Activated CD8-positive, alpha-beta T cell treated with anti-CD3 and anti-CD28 coated beads, Interleukin-2, amount 10 ng/mL, durations not matched to agents 7 days and 5 days (primary cell): Measurements from ENCODE around the gene ATP9B. TPM values are rescaled to one million over a fixed set of nuclear protein-coding genes. Genes with fewer than 3 reads are reported as not detected.
"Not testable (repeated sequence)": the region's sequence is repeated elsewhere in the genome, so short reads cannot be mapped to it uniquely, and the experiment has no call there.

Experiments
- ATAC-seq: fragments of 150-1000 bp; cut with Tn5 transposase; one replicate; pipeline ENCODE4 v1.10.0; 2021; ENCODE audit warnings: moderate library complexity
- CTCF ChIA-PET: fragments of 350-600 bp; sonication (Branson Sonifier 250); formaldehyde crosslinking; loops from one replicate; lab custom pipeline; 2021; ENCODE audit warnings: antibody characterized with exemption; lab: Charles Lee
- POLR2A ChIA-PET: fragments of 350-600 bp; sonication (Branson Sonifier 250); formaldehyde crosslinking; loops from one replicate; lab custom pipeline; 2021; ENCODE audit warnings: antibody characterized with exemption; lab: Charles Lee
- DNase-seq: peaks from one replicate; pipeline ENCODE4 v3.0.0-alpha.2; 2020
- H3K27ac Mint-ChIP-seq: one replicate; pipeline ENCODE4 v1.8.0; 2021; ENCODE audit warnings: mild to moderate bottlenecking, mixed read lengths
- H3K27me3 Mint-ChIP-seq: one replicate; pipeline ENCODE4 v1.8.0; 2021; ENCODE audit warnings: low read depth, mixed read lengths
- H3K36me3 Mint-ChIP-seq: one replicate; pipeline ENCODE4 v1.8.0; 2021; ENCODE audit warnings: low read depth, mixed read lengths
- H3K4me1 Mint-ChIP-seq: one replicate; pipeline ENCODE4 v1.8.0; 2021; ENCODE audit warnings: low read depth, mixed read lengths
- H3K4me3 Mint-ChIP-seq: one replicate; pipeline ENCODE4 v1.8.0; 2021; ENCODE audit warnings: mild to moderate bottlenecking, mixed read lengths
- H3K9me3 Mint-ChIP-seq: one replicate; pipeline ENCODE4 v1.8.0; 2022; ENCODE audit warnings: mixed read lengths; ENCODE audit not compliant: insufficient read depth
- total RNA-seq, 2 experiments: library from RNA; stranded (reverse); gene quantifications; one replicate each; pipeline ENCODE4 v1.2.3, GENCODE V29; 2021

Gene ATP9B
- total RNA-seq, 2 experiments from 2014 or later: 24.8 to 27.3 TPM

DNA sequence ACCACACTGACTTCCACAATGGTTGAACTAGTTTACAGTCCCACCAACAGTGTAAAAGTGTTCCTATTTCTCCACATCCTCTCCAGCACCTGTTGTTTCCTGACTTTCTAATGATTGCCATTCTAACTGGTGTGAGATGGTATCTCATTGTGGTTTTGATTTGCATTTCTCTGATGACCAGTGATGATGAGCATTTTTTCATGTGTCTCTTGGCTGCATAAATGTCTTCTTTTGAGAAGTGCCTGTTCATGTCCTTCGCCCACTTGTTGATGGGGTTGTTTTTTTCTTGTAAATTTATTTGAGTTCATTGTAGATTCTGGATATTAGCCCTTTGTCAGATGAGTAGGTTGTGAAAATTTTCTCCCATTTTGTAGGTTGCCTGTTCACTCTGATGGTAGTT is 216.0 kb downstream of the ATP9B start:
- H3K4me3 Mint-ChIP-seq, ATAC-seq, H3K27ac Mint-ChIP-seq, DNase-seq, POLR2A ChIA-PET, H3K27me3 Mint-ChIP-seq, H3K4me1 Mint-ChIP-seq, CTCF ChIA-PET, H3K9me3 Mint-ChIP-seq, H3K36me3 Mint-ChIP-seq: not testable (repeated sequence)

DNA sequence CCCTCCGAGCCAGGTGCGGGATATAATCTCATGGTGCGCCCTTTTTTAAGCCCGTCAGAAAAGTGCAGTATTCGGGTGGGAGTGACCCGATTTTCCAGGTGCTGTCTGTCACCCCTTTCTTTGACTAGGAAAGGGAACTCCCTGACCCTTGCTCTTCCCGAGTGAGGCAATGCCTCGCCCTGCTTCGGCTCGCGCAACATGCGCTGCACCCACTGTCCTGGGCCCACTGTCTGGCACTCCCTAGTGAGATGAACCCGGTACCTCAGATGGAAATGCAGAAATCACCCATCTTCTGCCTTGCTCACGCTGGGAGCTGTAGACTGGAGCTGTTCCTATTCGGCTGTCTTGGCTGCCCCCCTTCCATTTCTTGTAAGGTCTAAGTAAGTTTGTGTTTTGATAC is 221.2 kb downstream of the ATP9B start:
- POLR2A ChIA-PET, H3K27ac Mint-ChIP-seq, H3K4me1 Mint-ChIP-seq, H3K9me3 Mint-ChIP-seq, H3K27me3 Mint-ChIP-seq, DNase-seq, CTCF ChIA-PET, H3K4me3 Mint-ChIP-seq, ATAC-seq, H3K36me3 Mint-ChIP-seq: not testable (repeated sequence)

DNA sequence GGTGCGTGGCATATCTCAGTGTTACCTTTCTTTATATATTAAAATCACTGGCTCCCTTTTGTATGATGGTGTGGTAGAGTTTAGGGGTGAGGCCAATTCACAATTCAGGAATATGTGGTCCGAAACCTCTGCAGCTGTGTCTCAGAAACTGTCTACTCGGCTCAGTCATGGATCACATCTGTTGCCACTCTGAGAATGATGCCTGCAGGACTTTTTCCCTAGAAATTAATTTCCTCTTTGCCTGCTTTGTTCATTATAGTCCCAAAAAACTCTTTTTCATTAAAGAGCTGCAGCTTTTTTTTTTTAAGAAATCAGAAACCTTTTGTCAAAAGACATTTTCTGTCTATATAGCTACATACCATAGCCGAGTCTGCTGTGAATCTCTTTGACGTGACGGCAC is 221.7 kb downstream of the ATP9B start:
- ChIA-PET POLR2A (no interaction called here), CTCF (no interaction called here)
- no peak overlapping the region for H3K27ac Mint-ChIP-seq
- ATAC-seq: no peak
- H3K4me1 Mint-ChIP-seq: peaks cover 5% of the 10 kb centered on the region
- H3K36me3 Mint-ChIP-seq: peaks cover 5% of the 10 kb centered on the region
- DNase-seq: no peak
- no peak overlapping the region for H3K4me3 Mint-ChIP-seq
- no peaks in the 10 kb centered on the region for H3K27me3 Mint-ChIP-seq
- no peaks in the 10 kb centered on the region for H3K9me3 Mint-ChIP-seq

DNA sequence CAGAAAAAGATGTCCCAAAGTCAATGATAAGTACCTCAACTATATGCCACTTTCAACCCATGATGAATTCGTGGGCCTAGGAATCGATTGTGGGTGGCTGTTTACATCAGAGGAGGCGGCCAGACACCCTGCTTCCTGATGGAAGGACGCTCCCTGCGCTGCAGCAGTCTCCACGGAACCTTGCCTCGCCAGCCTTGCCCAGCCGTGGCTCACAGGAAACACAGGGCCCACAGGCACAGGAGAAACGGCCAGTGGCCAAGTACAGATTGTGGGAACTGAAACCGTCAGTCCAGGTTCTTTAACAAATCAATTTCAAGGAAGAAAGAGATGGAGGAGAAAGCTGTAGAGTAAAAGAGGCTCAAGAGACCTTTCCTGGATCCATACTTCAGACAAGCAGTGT is 225.0 kb downstream of the ATP9B start:
- Mint-ChIP-seq H3K4me1 (peaks cover 5% of the 10 kb centered on the region), H3K4me3 (no peak overlapping the region), H3K9me3 (no peaks in the 10 kb centered on the region), H3K27me3 (no peaks in the 10 kb centered on the region), H3K36me3 (peaks cover 5% of the 10 kb centered on the region), H3K27ac (no peak overlapping the region)
- no peak for ATAC-seq
- ChIA-PET POLR2A (no interaction called here), CTCF (no interaction called here)
- DNase-seq: no peak

DNA sequence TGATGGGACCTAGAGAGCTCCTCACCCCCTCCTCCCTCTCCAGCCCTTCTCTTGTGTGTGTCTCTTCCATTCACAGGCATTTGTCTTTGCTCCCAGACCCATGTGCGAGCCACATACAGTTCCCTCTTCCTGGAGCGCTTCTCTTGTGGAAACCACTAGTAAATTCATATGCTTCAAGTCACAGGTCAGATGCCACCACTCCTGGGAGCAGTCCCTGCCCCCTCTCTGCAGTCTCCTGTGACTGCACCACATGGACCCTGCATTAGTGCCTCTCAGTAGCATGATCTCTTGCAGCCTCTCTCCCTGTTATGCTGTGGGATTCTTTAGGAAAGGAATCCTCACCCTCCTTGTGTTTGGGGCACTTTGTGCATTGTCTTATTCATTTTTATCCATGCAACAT is 230.1 kb downstream of the ATP9B start:
- no peaks in the 10 kb centered on the region for H3K4me1 Mint-ChIP-seq

DNA sequence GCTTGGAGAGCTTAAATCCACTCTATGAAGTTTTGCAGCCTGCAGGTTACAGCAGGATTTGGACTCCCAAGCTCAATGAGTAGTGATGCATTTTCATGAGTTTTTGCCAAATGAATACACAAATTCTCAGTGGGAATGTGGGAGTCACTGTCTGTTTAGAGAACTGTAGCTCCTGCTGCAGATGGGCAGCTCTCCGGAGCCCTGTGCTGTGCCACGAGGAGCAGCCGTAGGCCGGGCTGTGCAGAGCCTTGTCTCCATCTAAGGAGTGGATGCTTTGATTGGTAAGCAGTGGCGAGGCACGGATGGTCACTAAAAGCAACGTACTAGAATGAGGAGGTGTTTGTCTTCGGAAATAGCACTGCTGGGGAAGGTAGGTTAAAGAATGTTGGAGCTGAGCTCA is 230.5 kb downstream of the ATP9B start:
- CTCF ChIA-PET: no interaction called here
- ATAC-seq (no peak), DNase-seq (no peak)
- H3K4me1 Mint-ChIP-seq: no peaks in the 10 kb centered on the region
- no peak overlapping the region for H3K4me3 Mint-ChIP-seq
- H3K27me3 Mint-ChIP-seq: no peaks in the 10 kb centered on the region
- POLR2A ChIA-PET: no interaction called here
- H3K36me3 Mint-ChIP-seq: no peaks in the 10 kb centered on the region
- no peak overlapping the region for H3K27ac Mint-ChIP-seq
- H3K9me3 Mint-ChIP-seq: no peaks in the 10 kb centered on the region

More for the DNA sequence above, 230.1 kb downstream of the ATP9B start:
- Mint-ChIP-seq H3K36me3 (no peaks in the 10 kb centered on the region), H3K27ac (no peak overlapping the region), H3K9me3 (no peaks in the 10 kb centered on the region), H3K4me3 (no peak overlapping the region), H3K27me3 (no peaks in the 10 kb centered on the region)
- ChIA-PET CTCF (no interaction called here), POLR2A (interaction anchor here (0.6 kb wide), 1 partner anchor 302 kb away, joined by 3 read pairs; no protein-coding TSS in a partner anchor)
- DNase-seq: no peak
- ATAC-seq: no peak

DNA sequence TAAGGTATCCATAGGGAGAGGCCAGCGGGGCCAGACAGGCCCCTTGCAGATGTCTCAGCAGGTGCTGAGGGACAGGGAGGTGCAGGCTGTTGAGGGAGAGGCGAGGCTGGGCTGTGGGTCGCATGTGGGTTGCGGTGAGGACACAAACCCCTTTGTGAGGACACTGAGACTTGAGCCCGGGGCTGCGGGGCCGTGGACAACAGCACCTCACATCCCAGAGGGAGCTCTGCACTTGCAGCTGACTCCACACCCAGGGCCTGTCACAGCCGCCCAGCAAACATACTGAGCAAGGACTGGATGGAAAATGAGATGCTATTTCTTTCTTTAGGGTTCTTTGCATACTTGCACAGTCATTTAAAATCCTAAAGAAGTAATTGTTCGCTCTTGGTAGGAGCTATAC is 231.2 kb downstream of the ATP9B start:
- Mint-ChIP-seq H3K36me3 (no peaks in the 10 kb centered on the region), H3K4me3 (no peak overlapping the region), H3K4me1 (no peaks in the 10 kb centered on the region), H3K27me3 (no peaks in the 10 kb centered on the region), H3K9me3 (no peaks in the 10 kb centered on the region), H3K27ac (no peak overlapping the region)
- CTCF ChIA-PET: no interaction called here
- ATAC-seq (no peak), DNase-seq (no peak)
- POLR2A ChIA-PET: no interaction called here

DNA sequence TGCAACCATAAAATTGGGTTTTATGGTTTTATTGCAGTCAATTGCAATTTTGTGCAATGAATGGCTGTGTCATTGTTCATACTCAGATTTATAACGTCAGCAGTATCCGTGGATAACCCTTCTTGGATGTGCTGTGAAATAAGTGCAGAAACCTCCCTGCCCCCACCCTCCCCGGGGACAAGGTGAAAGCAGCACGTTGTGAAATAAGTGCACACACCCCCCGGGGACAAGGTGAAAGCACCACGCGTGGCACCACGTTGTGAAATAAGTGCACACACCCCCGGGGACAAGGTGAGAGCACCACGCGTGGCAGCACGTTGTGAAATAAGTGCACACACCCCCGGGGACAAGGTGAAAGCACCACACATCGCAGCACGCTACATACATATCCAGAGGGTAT is 232.9 kb downstream of the ATP9B start:
- no peak for ATAC-seq
- no peaks in the 10 kb centered on the region for H3K27me3 Mint-ChIP-seq
- H3K27ac Mint-ChIP-seq: no peak overlapping the region
- ChIA-PET POLR2A (no interaction called here), CTCF (interaction anchor here (1.2 kb wide), 1 partner anchor 79 kb away, joined by 3 read pairs; no protein-coding TSS in a partner anchor)
- no peaks in the 10 kb centered on the region for H3K9me3 Mint-ChIP-seq
- H3K4me1 Mint-ChIP-seq: no peaks in the 10 kb centered on the region
- peaks cover 2% of the 10 kb centered on the region for H3K36me3 Mint-ChIP-seq
- no peak overlapping the region for H3K4me3 Mint-ChIP-seq
- DNase-seq: no peak

DNA sequence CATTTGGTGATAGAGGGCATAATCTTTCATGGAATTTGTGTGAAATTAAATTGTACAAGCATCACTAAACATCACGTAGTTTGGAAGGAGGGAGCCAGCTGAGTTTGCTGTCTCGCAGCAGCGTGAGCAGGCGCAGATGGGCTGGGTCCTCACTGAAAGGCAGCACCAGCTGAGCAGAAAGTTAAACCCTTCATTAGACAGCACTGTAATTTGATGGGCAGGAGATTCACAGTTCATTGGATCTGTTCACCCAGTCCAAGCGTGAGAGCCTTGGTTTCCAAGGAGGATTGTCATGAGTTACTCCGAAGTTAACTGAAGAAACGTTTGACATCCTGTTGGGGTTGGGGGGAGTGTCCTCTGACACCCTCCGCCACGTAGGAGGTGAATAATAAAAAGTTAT is 236.7 kb downstream of the ATP9B start:
- DNase-seq (no peak), ATAC-seq (no peak)
- ChIA-PET POLR2A (no interaction called here), CTCF (no interaction called here)
- H3K27me3 Mint-ChIP-seq: no peaks in the 10 kb centered on the region
- no peaks in the 10 kb centered on the region for H3K4me1 Mint-ChIP-seq
- no peak overlapping the region for H3K27ac Mint-ChIP-seq
- no peaks in the 10 kb centered on the region for H3K9me3 Mint-ChIP-seq
- peaks cover 9% of the 10 kb centered on the region for H3K36me3 Mint-ChIP-seq
- no peak overlapping the region for H3K4me3 Mint-ChIP-seq

DNA sequence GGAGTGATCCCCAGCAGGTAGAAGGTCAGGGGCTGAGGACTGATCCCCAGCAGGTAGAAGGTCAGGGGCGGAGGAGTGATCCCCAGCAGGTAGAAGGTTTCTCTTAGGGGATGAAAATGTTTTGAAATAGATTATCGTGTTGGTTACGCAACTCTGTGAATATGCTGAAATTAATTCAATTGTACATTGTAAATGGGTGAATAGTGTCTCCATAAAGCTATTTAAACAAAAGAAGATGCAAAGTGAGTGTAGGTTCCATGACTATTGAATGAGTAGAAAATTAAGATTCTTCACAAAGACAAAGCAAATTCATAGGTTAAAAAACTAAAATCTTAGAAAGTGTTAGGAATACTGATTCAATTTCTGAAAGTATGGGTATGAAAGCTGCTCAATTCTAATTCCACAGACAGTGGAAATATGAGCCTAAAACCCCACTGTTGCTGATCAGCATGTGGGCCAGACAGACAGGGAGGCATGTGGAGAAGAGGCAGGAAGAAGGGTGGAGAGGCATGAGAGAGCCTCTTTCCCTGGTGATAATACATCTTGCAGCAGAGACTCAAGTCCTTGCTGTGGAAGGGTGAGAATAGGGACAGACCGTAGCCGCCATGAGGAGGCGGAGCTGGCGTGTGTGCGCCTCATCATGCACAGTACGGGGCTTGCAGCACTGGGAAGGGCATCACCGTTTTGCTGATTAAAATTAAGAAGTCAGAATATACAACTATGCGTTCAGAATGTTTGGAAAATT is 240.6 kb downstream of the ATP9B start:
- no peaks in the 10 kb centered on the region for H3K27me3 Mint-ChIP-seq
- H3K4me3 Mint-ChIP-seq: no peak overlapping the region
- no peak for DNase-seq
- ChIA-PET POLR2A (no interaction called here), CTCF (no interaction called here)
- ATAC-seq: no peak
- no peaks in the 10 kb centered on the region for H3K9me3 Mint-ChIP-seq
- H3K27ac Mint-ChIP-seq: no peak overlapping the region
- H3K36me3 Mint-ChIP-seq: peaks cover 17% of the 10 kb centered on the region
- no peaks in the 10 kb centered on the region for H3K4me1 Mint-ChIP-seq

DNA sequence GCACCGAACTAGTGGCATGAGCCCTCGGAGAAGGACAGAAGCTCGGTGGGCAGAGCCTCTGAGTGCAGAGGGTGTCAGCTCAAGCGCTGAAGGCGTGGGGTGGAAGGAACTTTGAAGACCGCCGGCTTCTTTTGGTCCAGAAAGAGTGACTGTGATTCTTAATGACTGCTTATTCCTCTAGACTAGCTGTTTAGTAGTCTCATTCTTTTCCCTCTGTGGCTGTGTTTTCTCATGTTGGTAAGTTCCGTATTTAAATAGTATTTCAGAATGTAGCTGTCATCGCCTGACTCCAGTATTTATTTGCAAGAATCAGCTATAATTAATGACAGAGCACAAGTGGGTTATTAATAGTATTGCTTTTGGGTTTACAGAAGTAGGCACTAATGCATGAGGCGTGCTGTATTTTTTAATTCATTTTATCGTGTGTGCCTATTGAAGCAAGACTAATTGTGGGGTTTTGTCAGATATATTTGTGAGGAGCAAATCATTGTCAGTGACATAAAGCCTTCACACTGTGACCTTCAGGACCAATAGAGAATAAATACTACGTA is 245.7 kb downstream of the ATP9B start:
- Mint-ChIP-seq H3K36me3 (peaks cover 25% of the 10 kb centered on the region), H3K9me3 (no peaks in the 10 kb centered on the region), H3K4me3 (no peak overlapping the region), H3K27me3 (no peaks in the 10 kb centered on the region), H3K4me1 (peaks cover 20% of the 10 kb centered on the region), H3K27ac (no peak overlapping the region)
- POLR2A ChIA-PET: no interaction called here
- ATAC-seq: no peak
- CTCF ChIA-PET: no interaction called here
- no peak for DNase-seq

DNA sequence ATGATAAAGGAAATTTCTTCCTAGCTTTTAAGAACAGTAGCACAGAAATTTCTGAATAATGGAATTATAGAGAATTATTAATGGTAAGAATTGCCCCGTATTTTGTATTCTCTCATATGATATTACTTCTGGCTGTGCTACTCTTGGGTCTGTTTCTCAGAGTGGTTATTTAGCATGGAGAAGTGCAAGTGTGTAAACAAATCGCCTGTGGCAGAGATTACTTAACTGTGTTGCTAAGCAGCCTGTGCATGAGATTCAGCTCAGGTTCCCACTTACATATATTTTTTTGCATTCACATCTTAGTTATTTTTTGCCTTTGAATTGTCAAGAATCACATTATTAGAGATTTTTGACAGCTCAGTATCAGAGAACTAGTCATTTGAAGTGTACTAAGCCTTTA is 246.4 kb downstream of the ATP9B start:
- Mint-ChIP-seq H3K9me3 (no peaks in the 10 kb centered on the region), H3K4me3 (no peak overlapping the region), H3K27me3 (no peaks in the 10 kb centered on the region), H3K36me3 (peaks cover 22% of the 10 kb centered on the region), H3K27ac (no peak overlapping the region), H3K4me1 (peaks cover 20% of the 10 kb centered on the region)
- ATAC-seq: no peak
- DNase-seq: no peak
- CTCF ChIA-PET: no interaction called here
- POLR2A ChIA-PET: no interaction called here
